Esophagus mucosa (tissue), 1 donor: ENCODE results near the gene CHRM2. TPM values are rescaled to one million over a fixed set of nuclear protein-coding genes. Genes with fewer than 3 reads are reported as not detected.

Experiments
- ATAC-seq: fragments of 200-7000 bp; cut with Tn5 transposase; one replicate; pipeline ENCODE4 v1.9.1; 2020
- total RNA-seq: library from RNA; stranded (reverse); gene quantifications from one replicate; pipeline ENCODE4 v1.2.4, GENCODE V29; 2023
- donor health status: DM: yes; HTN: yes; CAD: no.

CHRM2 gene
- total RNA-seq, 1 donor from 2014 or later: not detected

- no peak for ATAC-seq
Observed at GRCh38 chr7:136964347-136964746, 95.9 kb downstream of the CHRM2 start.

GRCh38 chr7:136966825-136967224 is 98.4 kb downstream of the CHRM2 start:
- ATAC-seq: no peak

DNA sequence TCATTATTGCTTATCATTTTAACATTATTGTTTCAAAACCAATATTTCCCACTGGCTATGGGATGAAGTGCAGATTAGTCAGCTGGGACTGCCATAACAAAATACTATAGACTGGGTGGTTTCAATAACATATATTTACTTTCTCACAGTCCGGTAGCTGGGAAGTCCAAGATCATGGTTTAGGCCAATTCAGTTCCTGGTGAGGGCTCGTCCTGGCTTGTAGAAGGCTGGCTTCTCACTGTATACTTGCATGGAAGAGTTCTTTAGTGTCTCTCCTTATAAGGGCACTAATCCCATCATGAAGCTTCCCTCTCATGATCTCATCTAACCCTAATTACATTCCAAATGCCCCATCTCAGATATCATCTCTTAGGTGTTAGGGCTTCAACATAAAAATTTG is 101.3 kb downstream of the CHRM2 start:
- ATAC-seq: no peak

GRCh38 chr7:136971776-136972175 is 103.3 kb downstream of the CHRM2 start:
- ATAC-seq: no peak

GRCh38 chr7:136976504-136977251 is 108.2 kb downstream of the CHRM2 start:
- no peak for ATAC-seq

DNA sequence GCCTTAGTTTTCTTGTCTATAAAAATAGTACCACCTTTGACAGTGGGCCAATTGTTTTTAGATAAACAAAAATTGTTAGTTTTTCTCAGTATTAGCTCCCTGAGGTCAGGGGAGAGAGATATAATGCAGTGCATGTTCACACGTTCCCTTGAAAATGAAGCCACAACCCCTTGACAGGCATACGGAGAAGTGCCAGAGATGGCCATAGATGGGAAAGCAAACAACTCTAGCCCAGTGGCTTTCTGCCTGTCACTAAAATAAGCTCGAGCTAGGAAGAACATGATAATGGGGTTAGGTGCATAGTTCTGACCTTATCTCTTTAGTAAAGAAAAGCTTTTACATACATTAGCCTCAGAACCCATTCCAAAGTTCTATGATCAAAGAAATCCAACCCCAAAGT is 124.9 kb downstream of the CHRM2 start:
- no peak for ATAC-seq

DNA sequence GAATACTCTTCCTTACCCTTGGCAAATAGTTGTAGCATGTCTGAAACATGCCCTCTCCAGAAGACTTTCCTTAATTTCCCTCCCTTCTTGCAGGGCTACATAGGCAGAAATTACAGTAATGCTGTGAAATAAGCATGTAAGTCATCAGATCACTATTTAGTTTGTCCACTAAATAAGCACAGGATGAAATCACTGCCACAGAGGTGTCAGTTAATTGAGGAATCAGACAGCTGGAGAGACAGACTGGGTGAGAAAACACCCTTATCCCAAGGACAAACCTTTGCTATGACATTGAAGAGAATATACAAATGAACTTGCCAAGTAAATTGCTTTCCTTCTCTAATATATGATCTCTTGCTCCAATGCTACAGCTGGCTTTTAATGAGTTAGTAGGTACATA is 129.3 kb downstream of the CHRM2 start:
- ATAC-seq: no peak

DNA sequence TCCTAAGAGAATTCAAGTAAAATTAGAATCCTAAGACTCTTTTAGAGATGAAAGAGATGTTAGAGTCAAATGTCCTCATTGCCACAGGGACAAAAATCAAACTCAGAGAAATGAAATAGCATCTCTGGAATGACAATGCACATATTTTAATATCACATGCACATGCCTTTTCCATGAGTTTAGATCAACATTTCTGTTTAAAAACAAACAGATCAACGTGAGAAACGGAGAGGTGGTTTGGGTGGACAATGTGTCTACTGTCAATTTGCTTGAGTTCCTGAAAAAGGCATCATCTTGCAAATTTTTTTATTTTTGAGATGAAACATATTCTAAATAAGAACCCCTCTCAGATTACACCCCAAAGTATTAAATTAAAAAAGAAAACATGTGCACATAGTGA is 130.0 kb downstream of the CHRM2 start:
- ATAC-seq: no peak

DNA sequence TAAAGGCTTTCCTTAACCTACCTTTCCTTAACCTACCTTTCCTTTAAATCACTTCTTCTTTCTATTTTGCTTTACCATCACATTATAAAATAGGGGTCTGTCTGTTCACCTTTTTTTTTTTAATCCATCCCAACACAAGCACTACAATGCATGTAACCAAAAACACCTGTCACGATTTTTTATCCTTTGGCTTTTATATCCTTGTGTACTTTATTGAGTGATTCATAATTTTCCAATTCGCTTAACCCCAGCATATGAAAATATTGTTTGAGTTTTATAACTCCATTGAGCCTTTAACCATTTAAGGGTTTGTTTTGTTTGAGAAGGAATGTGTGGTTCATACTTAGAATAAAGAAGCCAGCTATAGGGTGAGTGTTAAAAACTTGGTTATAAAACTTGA is 132.2 kb downstream of the CHRM2 start:
- ATAC-seq: no peak

- no peak for ATAC-seq
Observed at GRCh38 chr7:137001041-137001440, 132.6 kb downstream of the CHRM2 start.

GRCh38 chr7:137001478-137001877 is 133.0 kb downstream of the CHRM2 start:
- ATAC-seq: no peak

- ATAC-seq: no peak
Observed at GRCh38 chr7:137003086-137003485, 134.6 kb downstream of the CHRM2 start.

DNA sequence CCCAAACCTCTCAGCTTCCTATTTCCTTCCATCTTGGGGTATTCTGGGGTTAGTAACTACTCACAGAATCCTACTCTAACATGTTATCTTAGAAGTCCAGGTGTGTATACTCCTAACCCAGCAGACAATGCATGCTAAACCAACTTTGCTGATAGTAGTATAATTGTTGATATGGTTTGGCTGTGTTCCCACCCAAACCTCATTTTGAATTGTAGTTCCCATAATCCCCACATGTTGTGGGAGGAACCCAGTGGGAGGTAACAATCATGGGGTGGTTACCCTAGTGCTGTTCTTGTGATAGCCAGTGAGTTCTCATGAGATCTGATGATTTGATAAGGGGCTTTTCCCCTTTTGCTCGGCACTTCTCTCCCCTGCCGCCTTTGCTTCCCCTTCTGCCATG is 135.1 kb downstream of the CHRM2 start:
- ATAC-seq: no peak

DNA sequence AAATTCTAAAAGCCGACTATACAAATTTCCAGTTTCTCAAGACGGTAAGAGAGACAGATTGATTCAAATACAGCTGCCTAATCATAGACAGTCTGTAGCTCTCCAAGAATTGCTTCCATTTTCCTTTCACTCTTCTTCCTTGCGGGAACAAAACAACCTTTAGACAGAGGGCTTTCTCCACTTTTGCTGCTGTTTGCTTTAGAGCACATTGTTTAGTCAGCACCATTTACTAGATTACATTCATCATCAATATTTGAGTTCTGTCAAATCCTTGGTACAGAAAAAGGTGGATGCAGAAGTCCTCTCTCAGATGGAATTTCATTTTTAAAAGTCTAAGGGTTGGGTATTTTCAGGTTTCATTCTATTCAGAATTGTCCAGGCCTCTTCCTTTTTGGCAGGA is 137.4 kb downstream of the CHRM2 start:
- ATAC-seq: no peak

DNA sequence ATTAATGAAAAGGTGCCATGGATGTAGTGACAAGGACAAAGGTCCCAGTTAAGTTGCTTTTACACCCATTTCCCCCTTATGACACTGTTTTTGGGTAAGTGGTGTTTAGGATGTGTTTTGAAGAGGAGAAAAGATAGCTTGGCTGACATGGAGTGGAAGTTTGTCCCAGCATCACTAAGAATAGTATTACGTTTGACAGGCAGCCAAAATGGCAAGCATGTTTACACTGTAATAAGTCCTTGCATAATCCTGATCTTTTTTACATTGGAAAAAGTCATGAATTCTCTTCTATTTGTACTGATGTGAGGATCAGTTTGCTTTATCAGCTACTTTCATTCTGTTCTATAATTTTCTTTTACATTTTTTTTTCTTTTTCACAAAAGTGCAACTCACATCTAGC is 137.8 kb downstream of the CHRM2 start:
- ATAC-seq: no peak

GRCh38 chr7:137007001-137007694 is 138.7 kb downstream of the CHRM2 start:
- no peak for ATAC-seq

GRCh38 chr7:137009404-137009803 is 141.0 kb downstream of the CHRM2 start:
- no peak for ATAC-seq

- no peak for ATAC-seq
Observed at GRCh38 chr7:137015015-137015414, 146.6 kb downstream of the CHRM2 start.

DNA sequence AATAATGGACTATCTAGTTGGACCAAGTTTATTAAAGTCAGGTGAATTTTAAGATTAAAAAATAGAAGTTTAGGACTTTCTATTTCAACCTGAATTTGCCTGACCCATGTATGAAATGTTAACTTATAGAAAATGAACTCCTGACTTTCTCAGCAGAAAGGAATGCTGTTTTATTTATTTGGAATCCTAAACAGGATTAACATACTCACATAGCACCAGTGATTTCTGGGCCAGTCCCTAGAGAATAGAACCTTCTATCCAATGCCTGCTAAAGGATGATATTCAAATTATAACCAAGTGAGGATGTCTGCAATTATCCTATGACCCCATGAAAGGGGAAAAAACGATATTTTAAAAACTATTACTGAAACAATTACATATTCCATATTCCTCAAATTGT is 148.8 kb downstream of the CHRM2 start:
- ATAC-seq: no peak

DNA sequence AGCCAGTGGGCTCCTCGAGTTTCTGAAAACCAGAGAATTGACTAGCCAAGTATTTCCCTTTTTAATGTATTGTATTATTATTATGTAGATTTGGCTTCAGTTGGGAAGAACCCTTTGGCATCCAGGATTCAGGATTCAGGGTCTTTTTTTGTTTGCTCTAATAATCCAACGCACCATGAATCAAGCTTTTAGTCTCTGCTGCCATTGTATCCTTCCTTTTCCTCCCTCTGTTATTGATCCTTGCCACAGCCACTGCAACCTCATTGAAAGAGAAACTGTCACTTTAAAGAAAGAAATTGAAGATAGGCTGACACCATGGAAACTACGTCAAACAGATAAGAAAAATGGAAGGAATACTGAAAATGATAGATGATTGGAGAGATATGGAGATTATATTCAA is 150.0 kb downstream of the CHRM2 start:
- no peak for ATAC-seq

GRCh38 chr7:137020351-137020750 is 151.9 kb downstream of the CHRM2 start:
- ATAC-seq: no peak

DNA sequence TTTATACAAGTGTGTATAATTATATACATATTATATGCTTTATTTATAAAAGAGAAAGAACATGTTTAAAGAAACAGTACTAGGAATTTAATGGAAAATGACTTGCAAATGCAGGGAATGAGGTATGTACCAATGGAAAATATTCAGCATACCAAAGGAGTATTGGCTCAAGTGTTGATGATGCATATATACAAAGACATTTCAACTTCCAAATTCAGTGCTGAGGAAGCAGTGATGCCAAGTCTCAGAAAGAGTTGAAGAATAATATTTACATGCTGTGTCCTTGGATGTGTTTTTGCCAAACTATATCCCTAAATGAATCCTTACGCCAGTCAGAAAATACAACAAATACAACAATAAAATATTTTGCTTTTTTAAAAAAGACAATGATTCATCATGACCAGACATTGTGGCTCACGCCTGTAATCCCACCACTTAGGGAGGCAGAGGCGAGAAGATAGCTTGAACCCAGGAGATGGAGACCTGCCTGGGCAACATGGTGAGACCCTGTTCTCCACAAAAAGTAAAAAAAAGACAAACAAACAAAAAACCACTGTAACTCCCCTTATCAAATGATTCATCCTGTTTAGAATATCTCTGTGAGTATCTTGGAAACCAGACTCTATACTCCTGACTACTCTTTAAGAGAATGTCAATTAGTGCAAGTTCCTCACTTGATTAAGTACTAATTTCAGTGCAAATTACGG is 157.2 kb downstream of the CHRM2 start:
- ATAC-seq: no peak

GRCh38 chr7:137026176-137026500 is 157.7 kb downstream of the CHRM2 start:
- ATAC-seq: no peak

- ATAC-seq: no peak
Observed at GRCh38 chr7:137032436-137032835, 164.0 kb downstream of the CHRM2 start.
